HEK293 (cell line): ENCODE measurements around the gene UBXN6.

Experiments used
- CTCF ChIA-PET: fragments of 350-600 bp; formaldehyde crosslinking; extraction: SDS; loops from one replicate; lab custom pipeline; 2021; ENCODE audit warnings: antibody characterized with exemption; lab: Yijun Ruan, JAX
- POLR2A ChIA-PET: fragments of 300-600 bp; formaldehyde crosslinking; extraction: SDS; loops from one replicate; lab custom pipeline; 2020; ENCODE audit warnings: antibody characterized with exemption, inconsistent platforms; lab: Yijun Ruan, JAX
- H3K27ac ChIP-seq: fragments of 200-500 bp; sonication (Bioruptor generic); 2 replicates; pipeline ENCODE4 v1.5.1; 2014; ENCODE audit warnings: low read depth, low read length, control low read depth, inconsistent platforms; ENCODE audit errors: extremely low read depth
- H3K36me3 ChIP-seq, 2 experiments: fragments of 200-500 bp in 1 of 2; sonication (Bioruptor generic) in 1 of 2; 1 replicate in 1 of 2; 2 replicates in 1 of 2; pipeline ENCODE4 v1.5.1; 2014 to 2017; ENCODE audit warnings: inconsistent platforms in 2 of 2, low read length in 2 of 2; ENCODE audit not compliant: control insufficient read depth in 2 of 2, insufficient read depth in 1 of 2
- H3K4me1 ChIP-seq: fragments of 200-500 bp; sonication (Bioruptor generic); 2 replicates; pipeline ENCODE4 v1.5.1; 2014; ENCODE audit warnings: mild to moderate bottlenecking, low read length, inconsistent platforms; ENCODE audit not compliant: control insufficient read depth, insufficient read depth
- H3K4me3 ChIP-seq: 2 replicates; pipeline ENCODE4 v1.5.1; 2011; ENCODE audit warnings: low read depth, mild to moderate bottlenecking, control low read depth, low read length, moderate library complexity
- H3K9me3 ChIP-seq: fragments of 200-500 bp; sonication (Bioruptor generic); 2 replicates; pipeline ENCODE4 v1.5.1; 2014; ENCODE audit warnings: low read depth, low read length, inconsistent platforms; ENCODE audit not compliant: control insufficient read depth, insufficient read depth
- CTCF ChIP-seq: fragments of 450-650 bp; formaldehyde crosslinking; IDR thresholded peaks from 2 replicates; pipeline ENCODE4 v1.5.1; 2016; ENCODE audit warnings: missing biosample characterization, missing genetic modification characterization
- INSM2 ChIP-seq: fragments of 450-650 bp; formaldehyde crosslinking; IDR thresholded peaks from 2 replicates; pipeline ENCODE4 v1.5.1; 2016; ENCODE audit warnings: missing biosample characterization, missing genetic modification characterization
- KLF8 ChIP-seq: fragments of 450-650 bp; formaldehyde crosslinking; IDR thresholded peaks from 2 replicates; pipeline ENCODE4 v1.5.1; 2016; ENCODE audit warnings: missing biosample characterization, missing genetic modification characterization
- SALL2 ChIP-seq: fragments of 450-650 bp; formaldehyde crosslinking; IDR thresholded peaks from 2 replicates; pipeline ENCODE4 v1.5.0; 2017; ENCODE audit warnings: missing biosample characterization, mild to moderate bottlenecking, missing genetic modification characterization, borderline replicate concordance
- TCF7L2 ChIP-seq: IDR thresholded peaks from 2 replicates; pipeline ENCODE4 v1.6.1; 2011; ENCODE audit warnings: low read depth, mild to moderate bottlenecking, inconsistent platforms, low read length, moderate library complexity, borderline replicate concordance
- ZBTB10 ChIP-seq: fragments of 450-650 bp; formaldehyde crosslinking; IDR thresholded peaks from 2 replicates; pipeline ENCODE4 v1.5.1; 2016; ENCODE audit warnings: missing biosample characterization, missing genetic modification characterization
- ZBTB44 ChIP-seq: fragments of 450-650 bp; IDR thresholded peaks from 2 replicates; pipeline ENCODE4 v1.5.1; 2018; ENCODE audit warnings: missing biosample characterization, mild to moderate bottlenecking, missing genetic modification characterization
- ZNF174 ChIP-seq: fragments of 450-650 bp; formaldehyde crosslinking; IDR thresholded peaks from 2 replicates; pipeline ENCODE4 v1.5.0; 2017; ENCODE audit warnings: missing biosample characterization, mild to moderate bottlenecking, missing genetic modification characterization
- ZNF221 ChIP-seq: fragments of 450-650 bp; formaldehyde crosslinking; IDR thresholded peaks from 2 replicates; pipeline ENCODE4 v1.5.1; 2017; ENCODE audit warnings: missing biosample characterization, missing genetic modification characterization, borderline replicate concordance
- ZNF23 ChIP-seq: fragments of 450-650 bp; formaldehyde crosslinking; IDR thresholded peaks from 2 replicates; pipeline ENCODE4 v1.5.1; 2016; ENCODE audit warnings: missing biosample characterization, missing genetic modification characterization, borderline replicate concordance
- ZNF302 ChIP-seq: fragments of 450-650 bp; formaldehyde crosslinking; IDR thresholded peaks from 2 replicates; pipeline ENCODE4 v1.5.1; 2016; ENCODE audit warnings: missing biosample characterization, missing genetic modification characterization, low read depth
- ZNF416 ChIP-seq: fragments of 450-650 bp; formaldehyde crosslinking; IDR thresholded peaks from 2 replicates; pipeline ENCODE4 v1.5.1; 2016; ENCODE audit warnings: missing biosample characterization, missing genetic modification characterization
- ZNF501 ChIP-seq: fragments of 450-650 bp; formaldehyde crosslinking; IDR thresholded peaks from 2 replicates; pipeline ENCODE4 v1.5.1; 2016; ENCODE audit warnings: missing biosample characterization, missing genetic modification characterization
- ZNF521 ChIP-seq: fragments of 450-650 bp; formaldehyde crosslinking; IDR thresholded peaks from 2 replicates; pipeline ENCODE4 v1.5.1; 2017; ENCODE audit warnings: missing biosample characterization, mild to moderate bottlenecking, missing genetic modification characterization
- ZNF530 ChIP-seq: fragments of 450-650 bp; formaldehyde crosslinking; IDR thresholded peaks from 2 replicates; pipeline ENCODE4 v1.5.1; 2016; ENCODE audit warnings: low read depth, missing biosample characterization, missing genetic modification characterization
- ZNF596 ChIP-seq: fragments of 450-650 bp; IDR thresholded peaks from 2 replicates; pipeline ENCODE4 v1.5.0; 2018; ENCODE audit warnings: missing biosample characterization, mild to moderate bottlenecking, missing genetic modification characterization, moderate library complexity
- ZNF639 ChIP-seq: fragments of 450-650 bp; formaldehyde crosslinking; IDR thresholded peaks from 2 replicates; pipeline ENCODE4 v1.5.1; 2016; ENCODE audit warnings: missing biosample characterization, missing genetic modification characterization
- ZNF701 ChIP-seq: fragments of 450-650 bp; formaldehyde crosslinking; IDR thresholded peaks from 2 replicates; pipeline ENCODE4 v1.5.1; 2016; ENCODE audit warnings: missing biosample characterization, missing genetic modification characterization
- ZSCAN5A ChIP-seq: fragments of 450-650 bp; formaldehyde crosslinking; IDR thresholded peaks from 2 replicates; pipeline ENCODE4 v1.5.1; 2016; ENCODE audit warnings: missing biosample characterization, missing genetic modification characterization
- TF ChIP-seq, protein P1 (sequence below): fragments of 450-650 bp; formaldehyde crosslinking; IDR thresholded peaks from 2 replicates; pipeline ENCODE4 v1.5.1; 2017; ENCODE audit warnings: missing biosample characterization, mild to moderate bottlenecking, missing genetic modification characterization, moderate library complexity
- TF ChIP-seq, protein P2 (sequence below): fragments of 450-650 bp; formaldehyde crosslinking; IDR thresholded peaks from 2 replicates; pipeline ENCODE4 v1.5.1; 2016; ENCODE audit warnings: missing biosample characterization, missing genetic modification characterization

Gene UBXN6

GRCh38 chr19:4443966-4444764, 13.4 kb downstream of the UBXN6 start (continued):
- TF ChIP-seq ZNF501 (tag by site-specific recombination) (no peak), ZNF530 (peak; percentile 97), ZBTB44 (no peak), KLF8 (tag by site-specific recombination) (no peak), ZSCAN5A (tag by site-specific recombination) (no peak), ZNF701 (tag by site-specific recombination) (no peak), ZNF174 (tag by site-specific recombination) (no peak)
- TF ChIP-seq, protein P1, sequence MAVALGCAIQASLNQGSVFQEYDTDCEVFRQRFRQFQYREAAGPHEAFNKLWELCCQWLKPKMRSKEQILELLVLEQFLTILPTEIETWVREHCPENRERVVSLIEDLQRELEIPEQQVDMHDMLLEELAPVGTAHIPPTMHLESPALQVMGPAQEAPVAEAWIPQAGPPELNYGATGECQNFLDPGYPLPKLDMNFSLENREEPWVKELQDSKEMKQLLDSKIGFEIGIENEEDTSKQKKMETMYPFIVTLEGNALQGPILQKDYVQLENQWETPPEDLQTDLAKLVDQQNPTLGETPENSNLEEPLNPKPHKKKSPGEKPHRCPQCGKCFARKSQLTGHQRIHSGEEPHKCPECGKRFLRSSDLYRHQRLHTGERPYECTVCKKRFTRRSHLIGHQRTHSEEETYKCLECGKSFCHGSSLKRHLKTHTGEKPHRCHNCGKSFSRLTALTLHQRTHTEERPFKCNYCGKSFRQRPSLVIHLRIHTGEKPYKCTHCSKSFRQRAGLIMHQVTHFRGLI (tag by site-specific recombination) = no peak
- TF ChIP-seq, protein P2, sequence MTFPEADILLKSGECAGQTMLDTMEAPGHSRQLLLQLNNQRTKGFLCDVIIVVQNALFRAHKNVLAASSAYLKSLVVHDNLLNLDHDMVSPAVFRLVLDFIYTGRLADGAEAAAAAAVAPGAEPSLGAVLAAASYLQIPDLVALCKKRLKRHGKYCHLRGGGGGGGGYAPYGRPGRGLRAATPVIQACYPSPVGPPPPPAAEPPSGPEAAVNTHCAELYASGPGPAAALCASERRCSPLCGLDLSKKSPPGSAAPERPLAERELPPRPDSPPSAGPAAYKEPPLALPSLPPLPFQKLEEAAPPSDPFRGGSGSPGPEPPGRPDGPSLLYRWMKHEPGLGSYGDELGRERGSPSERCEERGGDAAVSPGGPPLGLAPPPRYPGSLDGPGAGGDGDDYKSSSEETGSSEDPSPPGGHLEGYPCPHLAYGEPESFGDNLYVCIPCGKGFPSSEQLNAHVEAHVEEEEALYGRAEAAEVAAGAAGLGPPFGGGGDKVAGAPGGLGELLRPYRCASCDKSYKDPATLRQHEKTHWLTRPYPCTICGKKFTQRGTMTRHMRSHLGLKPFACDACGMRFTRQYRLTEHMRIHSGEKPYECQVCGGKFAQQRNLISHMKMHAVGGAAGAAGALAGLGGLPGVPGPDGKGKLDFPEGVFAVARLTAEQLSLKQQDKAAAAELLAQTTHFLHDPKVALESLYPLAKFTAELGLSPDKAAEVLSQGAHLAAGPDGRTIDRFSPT (tag by site-specific recombination) = peak; percentile 58

DNA sequence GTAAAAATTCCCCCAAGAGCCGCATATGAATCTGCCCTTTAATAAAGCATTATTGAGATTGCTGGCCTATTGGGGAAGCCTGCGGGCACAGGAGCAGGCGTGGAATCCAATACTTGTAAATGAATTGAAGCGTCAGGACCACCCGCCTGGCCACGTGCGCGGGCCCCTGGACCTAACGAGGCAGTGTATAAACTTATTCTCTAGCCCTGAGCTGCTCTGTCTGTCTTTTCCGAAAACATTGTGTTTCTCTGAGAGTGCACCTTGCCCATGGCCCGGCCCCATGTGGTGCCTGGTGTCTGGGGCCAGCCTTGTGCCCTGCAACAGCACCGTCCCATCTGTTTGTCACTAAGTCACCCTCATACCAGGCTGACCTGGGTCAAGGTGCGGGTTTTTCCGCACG, 14.4 kb downstream of the UBXN6 start:
- Histone ChIP-seq H3K9me3 (no peaks in the 10 kb centered on the region), H3K4me1 (no peaks in the 10 kb centered on the region), H3K4me3 (no peak overlapping the region), H3K27ac (0 out of 2 replicates have a peak overlapping the region, but pooled peaks have one; percentile 5), H3K36me3 (peaks cover 21 to 90% of the 10 kb centered on the region in 2 experiments; a peak in 2 of 3 replicates)
- ChIA-PET CTCF (no interaction called here), POLR2A (no interaction called here)
- TF ChIP-seq ZNF596 (tag by site-specific recombination) (no peak), ZNF302 (tag by site-specific recombination) (no peak), INSM2 (tag by site-specific recombination) (no peak), ZNF23 (no peak), ZNF521 (tag by site-specific recombination) (no peak), ZBTB10 (tag by site-specific recombination) (no peak), TCF7L2 (no peak), SALL2 (tag by site-specific recombination) (no peak), ZNF416 (tag by site-specific recombination) (no peak), ZNF639 (tag by site-specific recombination) (no peak), CTCF (tag by site-specific recombination) (no peak), ZNF221 (tag by site-specific recombination) (no peak)
